ENCODE measurements around the gene DRAXIN. TPM values are rescaled to one million over a fixed set of nuclear protein-coding genes. Genes with fewer than 3 reads are reported as not detected.
A peak's percentile ranks its signal among the peaks of the same experiment; 100 is the strongest.

DRAXIN gene
- total RNA-seq, 1 experiment from 2014 or later: 52.4 TPM

DNA sequence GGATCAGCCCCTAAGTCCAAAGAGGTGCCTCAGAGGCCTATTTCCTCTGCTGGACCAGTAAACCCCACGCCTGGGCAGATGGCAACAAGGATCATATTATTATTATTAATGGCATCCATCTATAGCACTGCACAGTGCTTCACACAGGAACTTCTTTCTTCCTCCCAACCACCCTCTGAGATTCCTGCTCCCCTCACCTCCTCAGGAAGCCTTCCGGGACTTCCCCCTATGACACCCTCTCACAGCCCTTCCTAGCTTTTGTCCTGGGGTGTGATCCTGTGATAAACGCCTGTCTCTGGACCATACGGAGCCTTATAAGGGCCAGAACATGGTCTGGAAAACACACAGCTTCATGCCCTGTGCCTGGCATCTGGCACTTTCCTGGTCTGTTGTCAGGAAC, 40.5 kb upstream of the DRAXIN start:
- Histone ChIP-seq H3K27me3 (ENCODE audit: control insufficient read depth, insufficient read depth, low read length) (peaks cover 53% of the 10 kb centered on the region), H3K4me3 (ENCODE audit: insufficient read depth, low read depth, low read length) (0 out of 2 replicates have a peak overlapping the region, but pooled peaks have one; percentile 16), H3K36me3 (replicated peaks; ENCODE audit: control insufficient read depth, insufficient read depth, low read length) (peaks cover 2% of the 10 kb centered on the region)
- no peak for DNase-seq

DNA sequence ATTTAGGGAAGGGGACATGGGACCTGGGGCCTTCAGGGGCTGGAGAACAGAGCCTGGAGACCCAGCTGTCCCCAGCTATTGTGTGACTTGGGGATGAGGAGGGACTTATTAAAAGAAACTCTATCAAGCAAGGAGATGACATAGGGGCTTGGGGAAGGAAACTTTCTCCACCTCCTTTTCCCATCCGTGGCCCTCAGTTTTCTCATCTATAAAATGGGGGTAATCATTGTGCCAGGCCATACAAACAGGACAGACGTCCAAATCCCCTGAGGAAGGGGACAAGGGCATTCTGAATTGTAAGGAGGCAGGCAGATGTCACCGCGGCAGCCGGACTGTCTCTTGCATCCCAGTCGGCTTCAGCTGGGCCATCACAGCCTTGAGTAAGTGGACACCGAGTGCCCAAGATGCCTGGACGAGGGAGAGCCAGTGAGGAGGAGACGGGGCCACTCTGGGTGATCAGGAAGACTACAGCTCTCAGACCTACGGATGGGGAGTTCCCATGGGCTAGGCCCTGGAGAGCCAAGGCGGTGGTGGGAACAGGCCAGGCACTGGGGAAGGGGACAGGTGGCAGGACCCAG, 39.2 kb upstream of the DRAXIN start:
- Histone ChIP-seq H3K27me3 (ENCODE audit: control insufficient read depth, insufficient read depth, low read length) (peaks cover 53% of the 10 kb centered on the region), H3K4me3 (ENCODE audit: insufficient read depth, low read depth, low read length) (no peak overlapping the region), H3K36me3 (replicated peaks; ENCODE audit: control insufficient read depth, insufficient read depth, low read length) (peaks cover 7% of the 10 kb centered on the region)
- no peak for DNase-seq

DNA sequence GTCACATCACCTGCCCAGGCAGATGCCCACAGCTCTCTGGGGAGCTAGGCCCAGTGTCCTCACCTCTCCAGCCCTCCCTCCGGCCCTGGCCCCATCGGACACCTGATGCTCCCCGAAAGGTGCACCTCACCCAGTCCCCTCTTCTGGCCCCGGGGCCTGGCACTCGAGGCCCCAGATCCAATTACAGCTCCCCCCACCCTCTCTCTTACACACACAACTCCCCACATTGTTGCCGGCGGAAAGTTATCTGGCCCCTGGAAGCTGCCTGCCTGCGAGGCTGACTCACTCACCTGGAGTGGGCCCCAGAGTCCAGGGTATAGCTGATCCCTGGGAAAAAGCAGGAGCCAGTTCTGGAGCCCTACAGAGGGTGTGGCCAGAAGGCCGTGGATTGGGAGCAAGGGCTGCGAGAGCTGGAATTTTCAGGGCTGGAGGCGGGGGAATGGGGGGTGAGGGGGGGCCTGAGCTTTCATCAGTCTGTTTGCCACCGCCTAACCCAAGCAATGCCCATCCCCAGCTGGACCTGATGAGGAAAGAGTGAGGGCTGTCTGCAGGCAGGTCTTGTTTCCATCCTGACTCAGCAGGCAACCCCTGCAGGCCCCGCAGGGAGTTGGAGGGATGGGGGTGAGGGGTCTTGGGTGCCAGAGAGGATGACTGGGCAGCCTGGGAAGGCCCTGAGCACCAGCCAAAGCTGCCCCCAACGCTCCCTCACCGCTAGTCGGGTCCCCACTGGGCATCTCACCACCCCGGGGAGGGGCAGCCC, 38.2 kb upstream of the DRAXIN start:
- Histone ChIP-seq H3K4me3 (ENCODE audit: insufficient read depth, low read depth, low read length) (peak overlapping the region; percentile 81), H3K27me3 (ENCODE audit: control insufficient read depth, insufficient read depth, low read length) (peaks cover 48% of the 10 kb centered on the region), H3K36me3 (replicated peaks; ENCODE audit: control insufficient read depth, insufficient read depth, low read length) (peaks cover 8% of the 10 kb centered on the region)
- DNase-seq: peak; percentile 78

DNA sequence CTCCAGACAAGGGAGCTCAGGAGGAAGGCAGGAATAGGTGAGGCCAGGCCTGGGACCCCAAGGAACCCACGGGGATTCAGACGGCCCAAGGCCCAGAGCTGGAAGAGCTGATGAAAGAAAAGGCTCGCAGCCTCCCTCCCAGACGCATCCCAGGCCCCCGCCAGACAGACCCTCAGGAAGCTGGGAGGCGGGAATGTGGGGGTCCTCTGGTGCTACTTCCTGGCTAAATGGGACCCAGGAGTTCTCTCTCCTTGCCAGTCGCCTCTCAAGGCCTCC, 37.7 kb upstream of the DRAXIN start:
- DNase-seq: peak; percentile 86
- peaks cover 9% of the 10 kb centered on the region for H3K36me3 ChIP-seq (replicated peaks; ENCODE audit: control insufficient read depth, insufficient read depth, low read length)
- H3K4me3 ChIP-seq (ENCODE audit: insufficient read depth, low read depth, low read length): peak overlapping the region; percentile 81
- peaks cover 44% of the 10 kb centered on the region for H3K27me3 ChIP-seq (ENCODE audit: control insufficient read depth, insufficient read depth, low read length)

DNA sequence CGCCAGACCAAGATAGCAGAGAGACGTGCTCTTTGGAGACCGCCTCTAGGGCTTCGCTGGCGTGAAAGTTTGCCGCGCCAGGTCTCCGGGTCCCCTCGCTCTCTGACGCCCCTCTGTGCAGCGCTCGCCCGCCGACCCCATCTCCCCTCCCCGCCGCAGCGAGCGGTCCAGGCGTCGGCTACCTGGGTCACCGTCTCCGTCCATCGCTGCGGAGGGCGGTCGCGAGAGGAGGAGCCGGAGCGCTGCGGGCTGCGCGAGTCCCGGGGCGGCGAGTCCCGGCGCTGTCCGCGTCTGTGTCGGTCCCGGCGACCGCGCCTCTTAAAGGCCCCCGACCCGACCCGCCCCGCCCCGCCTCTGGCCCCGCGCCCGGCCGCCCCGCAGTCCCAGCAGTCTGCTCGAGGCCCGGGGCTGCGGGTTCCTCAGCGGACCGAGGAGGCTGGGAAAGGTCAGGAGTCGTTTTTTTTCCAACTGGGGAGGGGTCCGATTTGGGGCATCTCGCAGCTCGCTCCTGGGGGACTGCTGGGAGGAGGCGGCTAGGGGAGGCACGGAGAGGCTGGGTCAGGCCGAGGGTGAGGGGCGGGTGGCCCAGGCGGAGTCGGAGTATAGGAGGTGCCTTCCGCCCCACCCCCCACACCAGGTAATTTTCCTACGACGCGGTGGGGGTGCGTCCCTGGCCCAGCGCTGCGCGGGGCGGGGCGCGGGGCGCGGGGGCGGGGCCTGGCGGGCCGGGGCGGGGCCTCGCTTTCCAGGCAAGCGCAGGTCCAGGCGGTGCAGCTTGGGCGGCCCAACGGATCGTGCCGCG, 37.2 kb upstream of the DRAXIN start, which contains the start of the genes FBXO2 and FBXO44:
TSS of gene FBXO2 (minus strand) at position 293 of the 802 bp plus-strand sequence. CDS start at position 204, 89 bp downstream.
TSS of gene FBXO44 (plus strand) at position 741 of the 802 bp plus-strand sequence. CDS start 959 bp downstream, outside the sequence.
- peak; percentile 96 for DNase-seq
- peak within 1 kb of the TSS; percentile 81 for H3K4me3 ChIP-seq (ENCODE audit: insufficient read depth, low read depth, low read length)
- H3K36me3 ChIP-seq (replicated peaks; ENCODE audit: control insufficient read depth, insufficient read depth, low read length): peaks cover 9% of the 10 kb centered on the region
- peaks cover 40% of the 10 kb centered on the region for H3K27me3 ChIP-seq (ENCODE audit: control insufficient read depth, insufficient read depth, low read length)

DNA sequence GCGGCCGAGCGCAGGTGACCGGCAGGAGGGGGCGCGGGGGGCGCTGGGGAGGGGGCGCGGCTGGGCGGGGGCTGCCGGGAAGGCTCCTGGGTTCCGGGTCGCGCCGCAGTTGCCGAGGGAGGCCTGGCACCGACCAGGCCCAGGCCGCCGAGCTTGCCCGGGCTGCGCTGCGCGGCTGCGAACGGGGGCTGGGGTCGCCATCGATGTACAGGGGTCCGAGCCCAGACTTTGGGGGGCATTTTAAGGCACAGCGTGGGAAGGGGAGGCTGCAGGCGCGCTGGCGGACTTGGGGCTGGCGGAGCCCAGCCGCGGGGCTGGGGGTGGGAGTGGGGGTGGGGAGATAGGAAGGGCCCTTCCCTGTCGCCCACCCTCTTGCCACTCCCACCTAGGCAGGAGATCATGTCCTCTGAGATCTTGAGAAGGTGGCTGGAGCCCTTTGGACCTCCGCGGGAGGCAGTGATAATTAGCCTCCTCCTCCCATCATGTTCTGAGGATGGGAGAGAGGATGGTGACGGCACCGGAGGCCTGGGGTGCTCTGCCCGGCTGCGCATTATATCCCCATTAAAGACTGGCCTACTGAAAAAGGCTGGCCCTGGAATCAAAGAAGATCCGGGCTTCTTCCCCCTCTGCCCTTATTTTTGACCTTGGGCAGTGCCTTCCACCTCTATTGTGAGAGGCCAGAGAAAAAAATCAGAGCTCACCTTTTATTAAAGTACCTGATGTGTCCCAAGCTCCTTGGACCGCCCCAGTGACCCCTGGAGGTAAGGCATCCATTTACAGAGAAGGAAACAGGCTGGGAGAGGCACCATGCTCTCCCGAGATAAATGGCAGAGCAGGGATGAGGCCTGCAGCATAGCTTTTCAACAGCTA, 36.3 kb upstream of the DRAXIN start:
- Histone ChIP-seq H3K36me3 (replicated peaks; ENCODE audit: control insufficient read depth, insufficient read depth, low read length) (peaks cover 9% of the 10 kb centered on the region), H3K4me3 (ENCODE audit: insufficient read depth, low read depth, low read length) (peak overlapping the region; percentile 67), H3K27me3 (ENCODE audit: control insufficient read depth, insufficient read depth, low read length) (peaks cover 32% of the 10 kb centered on the region)
- DNase-seq: peak; percentile 79

DNA sequence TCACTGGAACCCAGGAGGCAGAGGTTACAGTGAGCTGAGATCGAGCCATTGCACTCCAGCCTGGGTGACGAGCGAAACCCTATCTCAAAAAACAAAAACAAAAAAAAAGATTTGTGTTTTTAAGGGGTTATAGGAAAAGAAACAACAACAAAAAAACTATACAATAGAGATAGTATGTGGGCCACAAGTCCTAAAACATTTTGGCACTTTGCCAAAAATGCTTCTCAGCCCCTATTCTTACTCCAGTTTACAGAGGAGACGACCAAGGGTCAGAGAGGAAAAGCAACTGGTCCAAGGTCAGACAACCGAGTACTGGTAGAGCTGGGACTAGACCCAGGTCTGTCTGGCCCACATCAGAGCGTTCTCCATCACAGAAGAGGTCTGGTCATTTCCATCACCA, 33.9 kb upstream of the DRAXIN start:
- Histone ChIP-seq H3K4me3 (ENCODE audit: insufficient read depth, low read depth, low read length) (no peak overlapping the region), H3K27me3 (ENCODE audit: control insufficient read depth, insufficient read depth, low read length) (peaks cover 14% of the 10 kb centered on the region), H3K36me3 (replicated peaks; ENCODE audit: control insufficient read depth, insufficient read depth, low read length) (peaks cover 9% of the 10 kb centered on the region)
- DNase-seq: no peak

DNA sequence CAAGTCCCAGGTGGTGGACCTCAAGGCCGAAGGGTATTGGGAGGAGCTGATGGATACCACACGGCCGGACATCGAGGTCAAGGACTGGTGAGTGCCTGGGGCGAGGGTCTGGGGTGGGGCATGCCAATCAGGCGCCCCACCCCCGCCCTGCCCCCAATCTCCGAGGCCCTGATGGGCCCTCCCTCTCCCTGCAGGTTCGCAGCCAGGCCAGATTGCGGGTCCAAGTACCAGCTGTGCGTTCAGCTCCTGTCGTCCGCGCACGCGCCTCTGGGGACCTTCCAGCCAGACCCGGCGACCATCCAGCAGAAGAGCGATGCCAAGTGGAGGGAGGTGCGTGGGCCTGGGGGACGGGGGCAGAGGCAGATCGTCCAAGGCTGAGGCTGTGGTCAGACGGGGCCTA, 33.0 kb upstream of the DRAXIN start:
- H3K36me3 ChIP-seq (replicated peaks; ENCODE audit: control insufficient read depth, insufficient read depth, low read length): peaks cover 9% of the 10 kb centered on the region
- H3K27me3 ChIP-seq (ENCODE audit: control insufficient read depth, insufficient read depth, low read length): peaks cover 7% of the 10 kb centered on the region
- no peak overlapping the region for H3K4me3 ChIP-seq (ENCODE audit: insufficient read depth, low read depth, low read length)
- no peak for DNase-seq

DNA sequence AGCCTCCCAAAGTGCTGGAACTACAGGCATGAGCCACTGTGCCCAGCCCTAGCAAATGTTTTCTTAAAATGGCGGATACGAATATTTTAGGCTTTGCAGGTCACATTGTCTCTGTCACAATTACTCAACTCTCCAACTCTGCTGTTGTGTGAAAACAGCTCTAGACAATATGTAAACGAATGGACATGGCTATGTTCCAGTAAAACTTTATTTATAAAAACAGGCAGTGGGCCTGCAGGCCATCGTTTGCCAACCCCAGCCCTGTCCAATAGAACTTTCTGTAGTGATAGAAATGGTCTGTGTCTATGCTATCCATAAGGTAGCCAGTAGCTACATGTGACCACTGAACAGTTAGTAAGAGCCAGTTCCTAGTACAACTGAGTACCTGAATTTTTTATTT, 31.8 kb upstream of the DRAXIN start:
- peaks cover 9% of the 10 kb centered on the region for H3K36me3 ChIP-seq (replicated peaks; ENCODE audit: control insufficient read depth, insufficient read depth, low read length)
- H3K4me3 ChIP-seq (ENCODE audit: insufficient read depth, low read depth, low read length): no peak overlapping the region
- no peak for DNase-seq
- H3K27me3 ChIP-seq (ENCODE audit: control insufficient read depth, insufficient read depth, low read length): peaks cover 2% of the 10 kb centered on the region; the same call in 1 of the 2 replicates

DNA sequence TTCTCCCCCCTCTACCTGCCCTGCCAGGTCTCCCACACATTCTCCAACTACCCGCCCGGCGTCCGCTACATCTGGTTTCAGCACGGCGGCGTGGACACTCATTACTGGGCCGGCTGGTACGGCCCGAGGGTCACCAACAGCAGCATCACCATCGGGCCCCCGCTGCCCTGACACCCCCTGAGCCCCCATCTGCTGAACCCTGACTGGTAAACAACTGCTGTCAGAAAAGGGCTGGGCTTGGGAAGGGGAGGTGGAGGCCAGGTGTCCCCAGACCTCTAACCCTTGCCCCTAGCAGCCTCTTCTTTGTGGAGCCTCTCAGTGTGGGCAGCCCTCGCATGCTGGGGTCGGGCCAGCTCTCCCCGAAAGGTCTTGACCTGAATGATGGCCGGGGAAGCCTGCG, 30.4 kb upstream of the DRAXIN start:
- no peak for DNase-seq
- no peaks in the 10 kb centered on the region for H3K27me3 ChIP-seq (ENCODE audit: control insufficient read depth, insufficient read depth, low read length)
- no peak overlapping the region for H3K4me3 ChIP-seq (ENCODE audit: insufficient read depth, low read depth, low read length)
- peaks cover 7% of the 10 kb centered on the region for H3K36me3 ChIP-seq (replicated peaks; ENCODE audit: control insufficient read depth, insufficient read depth, low read length)

DNA sequence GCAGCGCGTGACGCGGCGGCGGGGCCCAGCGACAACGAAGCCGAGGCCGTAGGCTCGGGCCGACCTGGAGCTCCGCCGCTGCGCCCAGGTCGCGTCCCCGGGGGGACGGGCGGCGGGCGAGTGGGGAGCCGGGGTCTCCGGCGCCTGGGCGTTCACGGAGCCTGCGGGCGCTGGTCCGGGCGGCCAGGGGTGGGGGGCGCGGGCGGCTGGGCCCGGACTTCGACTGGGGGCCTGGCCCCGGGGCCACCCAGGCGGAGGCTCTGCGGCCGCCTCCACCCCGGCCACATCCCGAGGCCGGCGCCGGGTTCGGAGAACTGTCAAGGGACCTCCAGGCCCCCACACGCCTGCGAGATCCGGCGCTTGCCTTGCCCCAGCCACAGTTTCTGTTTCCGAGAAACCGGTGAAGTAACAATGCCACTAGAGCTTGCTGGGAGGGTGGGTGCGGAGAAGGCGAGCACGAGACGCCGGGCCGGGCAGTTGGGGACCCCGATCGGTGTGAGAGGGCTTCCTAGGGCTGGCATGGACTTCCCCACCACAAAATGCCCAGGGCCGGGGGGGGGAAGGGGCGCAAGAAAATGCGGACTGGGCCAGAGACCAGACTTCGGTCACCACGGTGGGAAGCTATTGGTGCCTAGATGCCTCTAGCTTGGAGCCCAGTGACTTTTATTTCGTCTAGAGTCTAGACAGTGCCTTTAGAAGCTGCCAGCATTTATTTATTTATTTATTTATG, 27.0 kb upstream of the DRAXIN start:
- Histone ChIP-seq H3K4me3 (ENCODE audit: insufficient read depth, low read depth, low read length) (peak overlapping the region; percentile 38), H3K27me3 (ENCODE audit: control insufficient read depth, insufficient read depth, low read length) (no peaks in the 10 kb centered on the region), H3K36me3 (replicated peaks; ENCODE audit: control insufficient read depth, insufficient read depth, low read length) (peaks cover 4% of the 10 kb centered on the region)
- DNase-seq: peak; percentile 90

DNA sequence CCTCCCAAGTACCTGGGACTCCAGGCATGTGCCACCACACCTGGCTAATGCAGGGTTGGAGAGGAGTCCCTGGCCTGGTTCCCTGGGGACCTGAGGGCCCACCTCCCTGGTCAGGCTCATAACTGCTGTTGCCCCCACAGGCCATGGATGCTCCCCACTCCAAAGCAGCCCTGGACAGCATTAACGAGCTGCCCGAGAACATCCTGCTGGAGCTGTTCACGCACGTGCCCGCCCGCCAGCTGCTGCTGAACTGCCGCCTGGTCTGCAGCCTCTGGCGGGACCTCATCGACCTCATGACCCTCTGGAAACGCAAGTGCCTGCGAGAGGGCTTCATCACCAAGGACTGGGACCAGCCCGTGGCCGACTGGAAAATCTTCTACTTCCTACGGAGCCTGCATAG, 23.0 kb upstream of the DRAXIN start:
- Histone ChIP-seq H3K4me3 (ENCODE audit: insufficient read depth, low read depth, low read length) (no peak overlapping the region), H3K27me3 (ENCODE audit: control insufficient read depth, insufficient read depth, low read length) (no peaks in the 10 kb centered on the region), H3K36me3 (replicated peaks; ENCODE audit: control insufficient read depth, insufficient read depth, low read length) (peaks cover 27% of the 10 kb centered on the region)
- DNase-seq: no peak

DNA sequence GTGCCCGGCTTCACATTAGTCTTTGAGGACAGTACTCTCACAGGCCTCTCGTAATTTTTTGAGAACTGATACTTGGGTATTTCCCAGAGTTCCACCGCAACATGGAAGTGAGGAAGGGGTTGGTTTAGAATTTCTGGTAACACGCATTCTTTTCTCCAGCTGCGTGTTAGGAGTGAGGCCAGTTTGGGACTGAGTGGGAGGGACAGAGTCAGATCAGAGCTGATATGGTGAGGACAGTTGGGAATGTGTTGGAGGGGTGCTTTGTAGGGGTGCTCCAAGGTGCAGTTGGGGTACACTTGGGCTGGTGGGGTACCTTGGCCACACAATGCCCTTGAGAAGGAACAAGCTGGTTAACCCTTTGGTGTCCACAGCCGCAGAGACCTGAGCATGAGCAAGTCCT, 20.8 kb upstream of the DRAXIN start:
- Histone ChIP-seq H3K4me3 (ENCODE audit: insufficient read depth, low read depth, low read length) (no peak overlapping the region), H3K36me3 (replicated peaks; ENCODE audit: control insufficient read depth, insufficient read depth, low read length) (peaks cover 45% of the 10 kb centered on the region), H3K27me3 (ENCODE audit: control insufficient read depth, insufficient read depth, low read length) (no peaks in the 10 kb centered on the region)
- no peak for DNase-seq

DNA sequence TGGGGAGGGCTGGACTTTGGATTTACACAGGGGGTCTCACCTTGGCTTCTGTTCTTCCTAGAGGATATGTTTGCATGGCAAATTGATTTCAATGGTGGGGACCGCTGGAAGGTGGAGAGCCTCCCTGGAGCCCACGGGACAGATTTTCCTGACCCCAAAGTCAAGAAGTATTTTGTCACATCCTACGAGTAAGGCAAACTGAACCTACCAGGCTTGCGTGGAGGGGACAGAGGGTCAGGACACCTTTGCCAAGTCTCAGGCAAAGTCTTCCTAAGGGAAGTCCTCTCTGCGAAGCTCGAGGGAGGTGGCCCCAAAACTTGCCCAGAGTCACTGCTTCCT, 20.3 kb upstream of the DRAXIN start:
- H3K4me3 ChIP-seq (ENCODE audit: insufficient read depth, low read depth, low read length): no peak overlapping the region
- peaks cover 48% of the 10 kb centered on the region for H3K36me3 ChIP-seq (replicated peaks; ENCODE audit: control insufficient read depth, insufficient read depth, low read length)
- H3K27me3 ChIP-seq (ENCODE audit: control insufficient read depth, insufficient read depth, low read length): no peaks in the 10 kb centered on the region
- no peak for DNase-seq

All from H7 (cell line).